Stimulated activated CD8-positive, alpha-beta memory T cell treated with anti-CD3 and anti-CD28 coated beads, Interleukin-12 subunit alpha, Interleukin-12 subunit beta, amount 100 ng/mL, for 1 hour (primary cell): ENCODE data around the gene VWA1.
"Not testable (repeated sequence)": the region's sequence is repeated elsewhere in the genome, so short reads cannot be mapped to it uniquely, and the experiment has no call there.

Source experiments
- DNase-seq: peaks from one replicate; pipeline ENCODE4 v3.0.0-alpha.2; 2020; ENCODE audit warnings: low read depth

VWA1 gene

GRCh38 chr1:1455934-1456333, 20.4 kb downstream of the VWA1 start:
- not testable (repeated sequence) for DNase-seq

- DNase-seq = not testable (repeated sequence)
These were observed 21.3 kb downstream of the VWA1 start for GRCh38 chr1:1456683-1457255.

GRCh38 chr1:1459156-1459555, 23.7 kb downstream of the VWA1 start:
- not testable (repeated sequence) for DNase-seq

- not testable (repeated sequence) for DNase-seq
These were observed 24.2 kb downstream of the VWA1 start for GRCh38 chr1:1459711-1460110.

GRCh38 chr1:1460540-1461130, 25.1 kb downstream of the VWA1 start:
- DNase-seq = no peak

- no peak for DNase-seq
These were observed 26.3 kb downstream of the VWA1 start for GRCh38 chr1:1461721-1462317.

- DNase-seq = no peak
These were observed 27.0 kb downstream of the VWA1 start for GRCh38 chr1:1462318-1462966.

- no peak for DNase-seq
These were observed 27.8 kb downstream of the VWA1 start for GRCh38 chr1:1463312-1463711.

- DNase-seq = not testable (repeated sequence)
These were observed 32.9 kb downstream of the VWA1 start for GRCh38 chr1:1468196-1468985.

GRCh38 chr1:1470626-1471388, 35.3 kb downstream of the VWA1 start:
- DNase-seq = no peak

GRCh38 chr1:1471389-1472052, 36.0 kb downstream of the VWA1 start, which contains the start of gene ATAD3B:
Gene ATAD3B, plus strand, starts transcription at chr1:1471765. Its CDS starts 120 bp downstream, at chr1:1471885.
- DNase-seq = peak; percentile 85

GRCh38 chr1:1472053-1472876, 36.8 kb downstream of the VWA1 start:
- DNase-seq = not testable (repeated sequence)

- not testable (repeated sequence) for DNase-seq
These were observed 40.5 kb downstream of the VWA1 start for GRCh38 chr1:1476011-1476410.

- no peak for DNase-seq
These were observed 41.7 kb downstream of the VWA1 start for GRCh38 chr1:1477206-1477605.

- no peak for DNase-seq
These were observed 44.3 kb downstream of the VWA1 start for GRCh38 chr1:1479547-1480487.

- DNase-seq = not testable (repeated sequence)
These were observed 45.0 kb downstream of the VWA1 start for GRCh38 chr1:1480488-1480867.

GRCh38 chr1:1481811-1482210, 46.3 kb downstream of the VWA1 start:
- DNase-seq = not testable (repeated sequence)

- DNase-seq = no peak
These were observed 47.4 kb downstream of the VWA1 start for GRCh38 chr1:1482856-1483255.

GRCh38 chr1:1483714-1484113, 48.2 kb downstream of the VWA1 start:
- DNase-seq = no peak
